Measurements from ENCODE around the gene FAM149A.

DNA sequence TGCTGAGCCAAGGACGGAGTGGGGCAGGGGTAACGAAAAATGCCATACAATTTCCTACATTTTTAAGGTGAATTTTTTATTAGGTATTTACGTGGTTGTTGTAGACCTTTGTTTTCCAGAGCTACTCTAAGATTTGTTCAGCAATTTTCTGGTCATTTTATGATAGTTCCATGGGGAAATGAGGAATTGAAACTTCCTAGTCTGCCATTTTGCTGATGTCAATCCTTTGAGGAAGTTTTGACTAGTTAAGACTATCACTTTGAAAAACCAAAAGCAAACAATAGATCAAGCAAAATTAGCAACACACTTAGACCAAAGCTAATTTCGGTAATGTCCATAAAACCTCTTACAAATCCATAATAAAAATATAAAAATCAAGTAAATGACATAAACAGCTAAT is 42.6 kb upstream of the FAM149A start:
- TF ChIP-seq CSDC2 (CRISPR knock-in tag; IDR thresholded peaks at IDR 0.05) (no peak), ZFP3 (CRISPR knock-in tag; IDR thresholded peaks at IDR 0.05) (no peak), ISL1 (CRISPR knock-in tag; IDR thresholded peaks at IDR 0.05) (no peak), GLIS3 (CRISPR knock-in tag; IDR thresholded peaks at IDR 0.05) (no peak), ZNF8 (CRISPR knock-in tag; IDR thresholded peaks at IDR 0.05) (no peak), ZC3H10 (CRISPR knock-in tag; IDR thresholded peaks at IDR 0.05) (no peak), ESRRG (CRISPR knock-in tag; IDR thresholded peaks at IDR 0.05) (no peak), TOX (CRISPR knock-in tag; IDR thresholded peaks at IDR 0.05; ENCODE audit: borderline replicate concordance) (no peak), ARNTL (CRISPR knock-in tag; IDR thresholded peaks at IDR 0.05; ENCODE audit: borderline replicate concordance, low read depth) (no peak), RARB (CRISPR knock-in tag; IDR thresholded peaks at IDR 0.05) (no peak)
- TF ChIP-seq, protein P1, sequence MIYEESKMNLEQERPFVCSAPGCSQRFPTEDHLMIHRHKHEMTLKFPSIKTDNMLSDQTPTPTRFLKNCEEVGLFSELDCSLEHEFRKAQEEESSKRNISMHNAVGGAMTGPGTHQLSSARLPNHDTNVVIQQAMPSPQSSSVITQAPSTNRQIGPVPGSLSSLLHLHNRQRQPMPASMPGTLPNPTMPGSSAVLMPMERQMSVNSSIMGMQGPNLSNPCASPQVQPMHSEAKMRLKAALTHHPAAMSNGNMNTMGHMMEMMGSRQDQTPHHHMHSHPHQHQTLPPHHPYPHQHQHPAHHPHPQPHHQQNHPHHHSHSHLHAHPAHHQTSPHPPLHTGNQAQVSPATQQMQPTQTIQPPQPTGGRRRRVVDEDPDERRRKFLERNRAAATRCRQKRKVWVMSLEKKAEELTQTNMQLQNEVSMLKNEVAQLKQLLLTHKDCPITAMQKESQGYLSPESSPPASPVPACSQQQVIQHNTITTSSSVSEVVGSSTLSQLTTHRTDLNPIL (CRISPR knock-in tag; IDR thresholded peaks at IDR 0.05; ENCODE audit: low read depth): no peak
- TF ChIP-seq, protein P2, sequence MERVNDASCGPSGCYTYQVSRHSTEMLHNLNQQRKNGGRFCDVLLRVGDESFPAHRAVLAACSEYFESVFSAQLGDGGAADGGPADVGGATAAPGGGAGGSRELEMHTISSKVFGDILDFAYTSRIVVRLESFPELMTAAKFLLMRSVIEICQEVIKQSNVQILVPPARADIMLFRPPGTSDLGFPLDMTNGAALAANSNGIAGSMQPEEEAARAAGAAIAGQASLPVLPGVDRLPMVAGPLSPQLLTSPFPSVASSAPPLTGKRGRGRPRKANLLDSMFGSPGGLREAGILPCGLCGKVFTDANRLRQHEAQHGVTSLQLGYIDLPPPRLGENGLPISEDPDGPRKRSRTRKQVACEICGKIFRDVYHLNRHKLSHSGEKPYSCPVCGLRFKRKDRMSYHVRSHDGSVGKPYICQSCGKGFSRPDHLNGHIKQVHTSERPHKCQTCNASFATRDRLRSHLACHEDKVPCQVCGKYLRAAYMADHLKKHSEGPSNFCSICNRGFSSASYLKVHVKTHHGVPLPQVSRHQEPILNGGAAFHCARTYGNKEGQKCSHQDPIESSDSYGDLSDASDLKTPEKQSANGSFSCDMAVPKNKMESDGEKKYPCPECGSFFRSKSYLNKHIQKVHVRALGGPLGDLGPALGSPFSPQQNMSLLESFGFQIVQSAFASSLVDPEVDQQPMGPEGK (CRISPR knock-in tag; IDR thresholded peaks at IDR 0.05; ENCODE audit: borderline replicate concordance): no peak

Data from SK-N-SH treated with all-trans-retinoic acid at 6 μM for 48 hours (cell line).